Natural killer cell (primary cell): ENCODE data around the gene CDK18. TPM values are rescaled to one million over a fixed set of nuclear protein-coding genes. Genes with fewer than 3 reads are reported as not detected.

Experiments used
- ATAC-seq, 3 donors: fragments of 150-1000 bp in 2 of 3; fragments of 200-7000 bp in 1 of 3; cut with Tn5 transposase; 1 replicate in 1 of 3; 2 replicates in 2 of 3; pipeline ENCODE4 v1.10.0; 2021; ENCODE audit warnings: mild to moderate bottlenecking in 2 of 3, moderate library complexity in 2 of 3
- DNase-seq, 2 donors: peaks; one replicate each; pipeline versions ENCODE4 v3.0.0 to v3.0.0-alpha.2; 2013 to 2021; ENCODE audit warnings: mixed read lengths in 1 of 2
- H3K27ac ChIP-seq: one replicate; pipeline ENCODE4 v1.5.1; 2013; ENCODE audit warnings: mild to moderate bottlenecking, low read length
- H3K27me3 ChIP-seq: one replicate; pipeline ENCODE4 v1.6.1; 2013; ENCODE audit warnings: low read length; ENCODE audit not compliant: control insufficient read depth, insufficient read depth
- H3K36me3 ChIP-seq: one replicate; pipeline ENCODE4 v1.6.1; 2013; ENCODE audit warnings: low read length; ENCODE audit not compliant: control insufficient read depth, insufficient read depth
- H3K4me1 ChIP-seq: one replicate; pipeline ENCODE4 v1.6.1; 2013; ENCODE audit warnings: low read length; ENCODE audit not compliant: control insufficient read depth, insufficient read depth
- H3K4me3 ChIP-seq: one replicate; pipeline ENCODE4 v1.5.1; 2013; ENCODE audit warnings: low read length
- H3K9me3 ChIP-seq: one replicate; pipeline ENCODE4 v1.6.1; 2013; ENCODE audit warnings: low read length; ENCODE audit not compliant: control insufficient read depth, insufficient read depth
- H3K27ac Mint-ChIP-seq, 2 donors: one replicate each; pipeline ENCODE4 v1.8.0; 2022; ENCODE audit warnings: mild to moderate bottlenecking in 2 of 2, mixed read lengths in 2 of 2, moderate library complexity in 1 of 2
- H3K27me3 Mint-ChIP-seq, 2 donors: one replicate each; pipeline ENCODE4 v1.8.0; 2022; ENCODE audit warnings: low read depth in 2 of 2, mixed read lengths in 2 of 2
- H3K36me3 Mint-ChIP-seq: one replicate; pipeline ENCODE4 v1.8.0; 2022; ENCODE audit warnings: mixed read lengths
- H3K4me1 Mint-ChIP-seq, 2 donors: one replicate each; pipeline ENCODE4 v1.8.0; 2022; ENCODE audit warnings: mixed read lengths in 2 of 2
- H3K4me3 Mint-ChIP-seq: one replicate; pipeline ENCODE4 v1.8.0; 2022; ENCODE audit warnings: mild to moderate bottlenecking, moderate library complexity, mixed read lengths
- H3K9me3 Mint-ChIP-seq, 2 donors: one replicate each; pipeline ENCODE4 v1.8.0; 2022; ENCODE audit warnings: mixed read lengths in 2 of 2
- CTCF ChIP-seq: fragments of 200-600 bp; IDR thresholded peaks from one replicate; pipeline ENCODE4 v1.8.0; 2022; ENCODE audit warnings: antibody characterized with exemption
- WGBS: methylation state at CpG from one replicate; pipeline ENCODE4 v1.1.7; 2013; ENCODE audit warnings: missing lambda C conversion rate; ENCODE audit not compliant: insufficient coverage; 5-methylcytosine and 5-hydroxymethylcytosine counted together
- intact Hi-C: fragments of 100-400 bp; cut with micrococcal nuclease; formaldehyde crosslinking; loops from one replicate; pipeline ENCODE4 v1.14.2; 2022
- total RNA-seq, 4 donors: library from RNA; stranded (reverse); fragments of 120-200 nt in 1 of 4; gene quantifications; one replicate each; pipeline versions ENCODE4 v1.2.3 to v1.2.4, GENCODE V29; 2013 to 2022

CDK18 gene
- total RNA-seq, 3 donors from 2014 or later (not counting 1 experiment from before 2014, with no cell fraction given) = 1.9 to 5.3 (median 4.0) TPM

DNA sequence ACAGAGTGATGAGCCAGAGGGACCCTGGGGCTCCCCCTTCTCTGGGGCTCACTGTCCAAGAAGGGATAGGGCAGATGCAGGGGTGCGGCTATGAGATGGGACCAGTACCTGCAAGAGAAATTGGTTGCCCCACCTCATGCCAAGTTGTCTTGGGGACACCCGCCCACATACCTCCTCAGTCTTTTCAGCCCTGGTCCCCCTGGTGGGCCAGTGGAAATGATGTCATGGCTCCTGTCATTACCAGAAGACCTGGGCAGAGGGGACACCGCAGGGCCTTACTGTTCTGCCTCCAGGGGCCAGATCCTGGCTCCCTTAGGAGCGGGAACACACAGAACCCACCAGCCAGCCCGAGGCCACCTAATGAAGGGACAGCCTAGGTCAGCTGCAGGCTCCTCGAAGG, 63.2 kb downstream of the CDK18 start:
- H3K27me3 Mint-ChIP-seq = peaks cover 41 to 43% of the 10 kb centered on the region in 2 donors
- no peaks in the 10 kb centered on the region for H3K36me3 ChIP-seq
- H3K4me3 ChIP-seq = no peak overlapping the region
- H3K4me1 Mint-ChIP-seq = peaks cover 0 to 5% of the 10 kb centered on the region in 2 donors
- H3K27ac ChIP-seq = no peak overlapping the region
- peaks cover 23% of the 10 kb centered on the region for H3K27me3 ChIP-seq
- no peaks in the 10 kb centered on the region for H3K9me3 ChIP-seq
- no peak for TF ChIP-seq CTCF
- intact Hi-C loops = no loop called here
- WGBS = 85% methylated on average over 6 of the region's 6 CpGs
- ATAC-seq (no peak), DNase-seq (no peak)
- no peak overlapping the region for H3K27ac Mint-ChIP-seq
- H3K4me1 ChIP-seq = peaks cover 4% of the 10 kb centered on the region
- H3K36me3 Mint-ChIP-seq = no peaks in the 10 kb centered on the region
- no peaks in the 10 kb centered on the region for H3K9me3 Mint-ChIP-seq
- no peak overlapping the region for H3K4me3 Mint-ChIP-seq

GRCh38 chr1:205568135-205568468, 63.6 kb downstream of the CDK18 start:
- H3K27me3 ChIP-seq = peaks cover 23% of the 10 kb centered on the region
- H3K27ac Mint-ChIP-seq = no peak overlapping the region
- no peaks in the 10 kb centered on the region for H3K36me3 ChIP-seq
- peaks cover 0 to 5% of the 10 kb centered on the region in 2 donors for H3K4me1 Mint-ChIP-seq
- no peaks in the 10 kb centered on the region for H3K36me3 Mint-ChIP-seq
- H3K27ac ChIP-seq = no peak overlapping the region
- H3K9me3 Mint-ChIP-seq = no peaks in the 10 kb centered on the region
- peaks cover 4% of the 10 kb centered on the region for H3K4me1 ChIP-seq
- DNase-seq (no peak), ATAC-seq (no peak)
- intact Hi-C loops = no loop called here
- no peak overlapping the region for H3K4me3 ChIP-seq
- no peak for TF ChIP-seq CTCF
- no CpG with 5 or more reads among the region's 5 CpGs for WGBS
- H3K9me3 ChIP-seq = no peaks in the 10 kb centered on the region
- peak overlapping the region; percentile 40 for H3K4me3 Mint-ChIP-seq
- H3K27me3 Mint-ChIP-seq = peaks cover 41 to 47% of the 10 kb centered on the region in 2 donors

DNA sequence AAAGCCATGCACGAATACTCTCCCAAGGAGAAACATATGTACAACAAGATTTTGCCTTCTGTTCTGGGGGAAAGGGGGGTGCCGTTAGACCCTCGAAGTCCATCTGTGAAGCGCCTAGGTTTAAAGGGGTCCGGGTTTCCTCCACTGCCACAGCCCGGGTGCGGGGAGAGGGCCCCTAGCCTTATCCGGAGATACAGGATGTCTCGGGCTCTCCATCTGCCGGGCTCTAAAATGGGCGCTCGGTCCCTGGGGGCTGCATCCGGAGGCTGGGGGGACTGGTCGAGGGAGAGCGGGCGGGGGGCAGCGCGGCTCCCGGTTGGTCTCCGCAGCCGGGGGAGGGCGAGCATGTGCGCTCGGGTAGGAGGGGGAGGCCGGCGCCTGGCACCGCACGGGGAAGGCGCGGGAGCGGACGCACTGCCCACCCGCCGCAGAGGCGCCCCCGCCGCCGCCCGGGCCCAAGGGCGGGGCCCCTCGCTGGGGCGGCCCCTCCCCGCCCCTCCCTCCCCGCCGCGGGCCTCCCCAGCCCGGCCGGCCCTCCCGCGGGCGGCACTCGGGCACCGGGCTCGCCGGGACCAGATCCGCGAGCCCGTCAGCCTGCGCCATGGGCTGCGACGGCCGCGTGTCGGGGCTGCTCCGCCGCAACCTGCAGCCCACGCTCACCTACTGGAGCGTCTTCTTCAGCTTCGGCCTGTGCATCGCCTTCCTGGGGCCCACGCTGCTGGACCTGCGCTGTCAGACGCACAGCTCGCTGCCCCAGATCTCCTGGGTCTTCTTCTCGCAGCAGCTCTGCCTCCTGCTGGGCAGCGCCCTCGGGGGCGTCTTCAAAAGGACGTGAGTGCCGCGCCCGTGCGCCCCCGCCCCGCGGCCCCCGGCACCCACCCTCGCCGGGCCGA, 64.2 kb downstream of the CDK18 start:
- H3K4me1 Mint-ChIP-seq = peaks cover 0 to 5% of the 10 kb centered on the region in 2 donors

More for the DNA sequence above, 64.2 kb downstream of the CDK18 start:
- H3K4me3 Mint-ChIP-seq = peak overlapping the region; percentile 65
- peaks cover 45 to 49% of the 10 kb centered on the region in 2 donors for H3K27me3 Mint-ChIP-seq
- ATAC-seq (peak in 1 of 3 donors; percentile 57), DNase-seq (peak in 1 of 2 donors; percentile 31)
- peaks cover 23% of the 10 kb centered on the region for H3K27me3 ChIP-seq
- no peaks in the 10 kb centered on the region for H3K9me3 Mint-ChIP-seq
- intact Hi-C loops = no loop called here
- no peak overlapping the region for H3K4me3 ChIP-seq
- TF ChIP-seq CTCF = no peak
- no peaks in the 10 kb centered on the region for H3K36me3 Mint-ChIP-seq
- no peaks in the 10 kb centered on the region for H3K36me3 ChIP-seq
- peaks cover 4% of the 10 kb centered on the region for H3K4me1 ChIP-seq
- no peak overlapping the region for H3K27ac ChIP-seq
- H3K9me3 ChIP-seq = no peaks in the 10 kb centered on the region
- WGBS = 1% methylated on average over 89 of the region's 90 CpGs
- no peak overlapping the region for H3K27ac Mint-ChIP-seq
